Ramos (cell line): Measurements from ENCODE around the gene TMEM269.

Experiments
- in situ Hi-C: fragments of 300-500 bp; cut with MboI; formaldehyde crosslinking; loops from one replicate; pipeline ENCODE4 v1.14.3; 2022; ENCODE audit warnings: low sequenced_read_pairs; ENCODE audit not compliant: unreplicated experiment

The TMEM269 gene, protein sequence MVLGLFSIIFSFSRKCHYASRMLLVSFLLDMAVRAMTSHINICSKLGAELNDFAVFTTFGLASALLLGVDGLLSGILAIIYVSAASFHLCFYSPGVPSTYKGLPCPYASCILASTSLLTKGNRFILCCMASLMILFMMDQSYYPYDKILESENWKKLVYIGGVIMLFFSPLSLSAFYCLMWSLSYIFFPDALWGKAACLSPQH

DNA sequence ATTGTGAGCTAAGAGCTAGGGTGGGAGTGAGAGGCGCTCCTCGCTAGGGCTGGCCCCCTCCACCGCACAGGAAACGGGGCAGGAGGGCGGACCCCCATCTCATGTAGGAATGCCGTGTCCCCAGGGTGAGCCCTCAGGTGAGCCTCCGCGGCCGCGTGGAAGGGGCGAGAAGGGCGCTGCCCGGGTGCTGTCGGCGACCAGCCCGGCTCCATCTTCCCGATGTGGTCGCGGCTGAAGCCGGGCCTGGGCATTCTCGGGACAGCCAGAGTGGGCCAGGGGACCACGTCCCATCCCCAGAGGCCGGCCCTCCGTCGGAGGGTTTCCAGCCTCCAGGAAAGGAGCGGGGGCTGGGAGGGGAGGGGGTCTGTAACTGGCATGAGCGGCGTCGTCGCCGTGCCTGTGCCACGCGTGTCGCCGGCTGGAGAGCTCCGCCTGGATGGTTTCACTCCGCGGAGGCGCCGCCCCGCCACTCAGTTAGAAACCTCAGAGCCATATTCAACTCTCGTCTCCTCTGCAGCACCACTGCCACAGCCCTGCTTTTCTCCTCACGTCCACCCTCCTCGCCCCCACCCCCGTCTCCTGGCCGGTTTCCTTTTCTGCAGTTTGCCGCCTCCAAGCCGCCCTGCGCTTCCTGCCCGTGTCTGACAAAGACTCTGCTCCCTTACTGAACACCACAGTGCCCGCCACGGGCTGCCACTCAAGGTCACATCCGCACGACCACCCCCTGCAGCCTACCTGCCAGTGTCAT, at the start of gene TMEM269:
TMEM269 (plus strand) TSS at position 46 of the 748 bp plus-strand sequence. CDS start 4,903 bp downstream, outside the sequence.
- in situ Hi-C loops, result no loop called here

DNA sequence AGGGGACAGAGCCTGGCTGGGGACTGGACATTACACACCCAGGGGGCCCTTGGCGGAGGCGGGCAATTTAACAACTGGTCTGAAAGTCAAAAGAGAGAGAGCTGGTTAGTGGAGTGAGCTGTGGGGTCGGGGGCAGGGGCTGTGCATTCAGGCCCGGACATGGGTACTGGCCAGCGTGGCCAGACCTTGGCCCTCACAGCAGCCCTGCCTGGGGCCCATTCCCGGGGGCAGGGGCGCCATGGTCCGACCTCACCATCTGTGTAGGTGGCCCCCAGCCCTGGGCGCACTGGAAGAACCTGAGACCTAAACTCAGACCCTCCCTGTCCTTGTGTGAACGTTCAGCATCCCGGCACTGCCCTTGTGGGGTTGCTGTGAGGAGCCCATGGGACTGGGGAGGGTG, 49.7 kb upstream of the TMEM269 start:
- in situ Hi-C loops, result loop anchor here (10.0 to 25.0 kb wide), 2 partner anchors 148 to 390 kb away; no protein-coding TSS in a partner anchor

DNA sequence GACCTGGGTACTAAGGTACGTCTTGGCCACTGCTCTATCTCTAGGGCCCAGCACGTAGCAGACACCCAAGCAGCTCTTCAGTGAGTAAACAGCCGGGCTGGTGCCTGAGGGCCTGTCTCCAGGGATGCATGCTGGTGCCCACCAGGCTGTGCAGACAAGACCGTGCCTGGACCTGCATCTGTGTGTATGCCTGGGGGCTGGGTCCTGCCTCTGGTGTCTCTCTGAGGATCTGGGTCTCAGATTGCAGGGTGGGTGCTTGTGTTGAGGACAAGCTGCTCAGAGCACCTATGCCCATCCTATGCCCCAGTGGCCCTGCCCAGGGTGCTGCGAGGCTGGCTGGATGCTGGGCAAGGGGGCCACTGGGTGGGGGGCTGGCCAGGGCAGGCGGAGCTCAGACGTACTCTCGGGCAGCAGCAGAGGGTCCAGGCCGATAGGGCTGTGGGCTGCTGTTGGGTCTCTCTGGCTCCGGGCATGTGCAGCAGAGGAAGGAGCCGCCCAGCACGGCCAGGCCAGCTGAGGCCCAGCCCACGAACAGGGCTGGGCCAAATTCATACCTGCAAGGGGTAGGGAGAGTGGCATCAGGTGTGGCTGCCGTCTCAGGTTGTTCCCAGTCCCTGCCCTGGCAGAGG, 49.2 kb upstream of the TMEM269 start:
- in situ Hi-C loops, result loop anchor here (10.0 to 25.0 kb wide), 2 partner anchors 148 to 391 kb away; no protein-coding TSS in a partner anchor

DNA sequence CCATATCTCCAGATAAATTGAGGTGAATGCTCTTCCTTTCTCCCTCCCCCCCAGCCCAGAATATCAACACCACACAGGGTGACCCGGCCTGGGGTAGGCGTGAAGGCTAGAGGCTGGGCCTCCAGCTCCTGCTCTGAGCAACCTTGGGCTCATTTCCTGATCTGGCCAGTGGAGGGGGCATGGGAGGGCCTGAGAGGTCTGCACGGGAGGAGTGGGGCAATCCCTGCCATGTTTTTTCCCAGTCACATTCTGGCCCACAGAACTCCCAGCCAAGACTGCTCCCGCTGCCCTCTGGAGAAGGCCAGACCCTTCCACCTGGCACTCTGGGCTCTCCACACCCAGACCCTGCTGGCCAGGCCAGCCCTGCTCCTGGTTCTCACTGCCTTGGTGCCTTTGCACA, 48.6 kb upstream of the TMEM269 start:
- in situ Hi-C loops, result loop anchor here (10.0 to 25.0 kb wide), 2 partner anchors 149 to 391 kb away; no protein-coding TSS in a partner anchor

DNA sequence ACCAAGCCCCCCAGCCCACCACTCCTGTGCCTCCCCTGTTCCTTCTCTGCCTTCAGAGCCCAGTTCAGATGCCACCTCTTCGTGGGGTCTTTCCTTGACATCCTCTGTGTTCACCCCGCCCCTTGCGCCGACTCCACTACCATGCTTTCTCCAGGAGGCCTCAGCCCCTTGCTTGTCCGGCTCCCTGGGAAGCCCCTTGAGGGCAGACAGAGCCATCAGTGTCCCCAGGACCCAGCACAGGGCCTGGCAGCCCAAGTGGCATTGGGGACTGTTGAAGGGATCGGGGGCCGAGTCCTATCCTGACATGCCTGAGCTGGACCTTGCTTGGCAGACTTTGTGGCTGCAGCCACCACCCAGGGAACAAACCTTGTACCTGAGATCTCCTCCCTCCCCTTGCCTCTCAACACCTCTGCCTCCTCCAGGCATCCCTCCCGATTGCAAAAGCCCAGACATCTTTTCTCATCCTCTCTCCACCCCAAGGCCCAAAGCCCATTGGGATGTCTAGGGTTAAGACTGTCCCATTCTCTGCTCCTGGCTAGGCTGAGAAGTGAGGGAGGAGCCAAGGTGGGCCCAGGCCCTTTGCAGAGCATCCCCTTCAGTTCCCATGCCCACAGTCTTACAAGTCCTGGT, 48.1 kb upstream of the TMEM269 start:
- in situ Hi-C loops, result loop anchor here (10.0 to 25.0 kb wide), 2 partner anchors 149 to 392 kb away; no protein-coding TSS in a partner anchor

DNA sequence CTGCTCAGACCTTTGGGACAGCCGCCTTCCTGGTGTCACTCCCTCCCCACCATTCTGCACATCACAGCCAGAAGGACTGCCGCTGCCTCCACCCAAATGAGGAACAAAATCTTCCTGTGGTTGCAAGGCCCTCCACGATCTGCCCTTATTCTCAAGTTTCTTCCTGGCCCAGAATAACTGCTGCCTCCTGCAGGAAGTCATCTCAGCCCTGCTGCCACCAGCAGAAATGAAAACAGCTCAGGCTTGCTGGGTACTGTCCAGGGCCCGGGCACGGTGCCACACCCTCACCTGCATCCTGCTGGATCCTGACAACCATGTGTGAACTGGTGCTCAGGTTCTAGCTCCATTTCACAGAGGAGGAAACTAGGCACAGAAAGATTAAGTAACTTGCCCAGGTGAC, 47.5 kb upstream of the TMEM269 start:
- in situ Hi-C loops, result loop anchor here (10.0 to 25.0 kb wide), 2 partner anchors 150 to 392 kb away; no protein-coding TSS in a partner anchor

DNA sequence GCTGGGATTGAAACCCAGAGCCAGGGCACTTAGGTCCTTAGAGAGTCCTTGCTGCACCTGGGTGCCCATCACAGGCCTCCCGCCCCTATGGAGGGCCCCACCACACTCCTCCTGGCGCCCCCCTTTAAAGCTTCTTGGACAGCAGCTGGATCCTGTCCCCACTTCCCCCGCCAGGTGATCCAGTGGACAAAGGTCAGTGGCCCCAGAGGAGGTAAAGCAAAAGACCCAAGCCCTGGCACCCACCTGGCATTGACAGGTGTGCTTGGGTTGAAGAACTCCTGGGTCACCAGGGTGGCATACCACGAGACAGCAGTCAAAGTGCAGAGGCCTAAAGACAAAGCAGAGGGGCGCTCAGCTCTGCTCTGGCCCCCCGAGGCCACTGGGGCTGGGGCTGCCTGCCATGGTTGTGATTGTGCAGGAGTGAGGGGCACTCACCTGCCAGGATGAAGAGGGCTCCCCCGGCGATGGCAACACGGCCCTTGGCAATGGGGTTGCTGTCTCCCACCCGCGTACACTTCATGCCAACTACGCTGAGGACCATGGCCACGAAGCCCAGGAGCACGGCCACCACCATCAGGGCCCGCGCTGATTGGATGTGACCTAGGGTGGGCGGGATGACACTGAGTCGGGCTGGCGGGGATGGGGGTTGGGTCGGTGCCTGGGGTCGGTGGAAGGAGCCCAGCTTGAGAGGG, 46.7 kb upstream of the TMEM269 start:
- in situ Hi-C loops, result loop anchor here (10.0 to 25.0 kb wide), 2 partner anchors 151 to 393 kb away; no protein-coding TSS in a partner anchor

DNA sequence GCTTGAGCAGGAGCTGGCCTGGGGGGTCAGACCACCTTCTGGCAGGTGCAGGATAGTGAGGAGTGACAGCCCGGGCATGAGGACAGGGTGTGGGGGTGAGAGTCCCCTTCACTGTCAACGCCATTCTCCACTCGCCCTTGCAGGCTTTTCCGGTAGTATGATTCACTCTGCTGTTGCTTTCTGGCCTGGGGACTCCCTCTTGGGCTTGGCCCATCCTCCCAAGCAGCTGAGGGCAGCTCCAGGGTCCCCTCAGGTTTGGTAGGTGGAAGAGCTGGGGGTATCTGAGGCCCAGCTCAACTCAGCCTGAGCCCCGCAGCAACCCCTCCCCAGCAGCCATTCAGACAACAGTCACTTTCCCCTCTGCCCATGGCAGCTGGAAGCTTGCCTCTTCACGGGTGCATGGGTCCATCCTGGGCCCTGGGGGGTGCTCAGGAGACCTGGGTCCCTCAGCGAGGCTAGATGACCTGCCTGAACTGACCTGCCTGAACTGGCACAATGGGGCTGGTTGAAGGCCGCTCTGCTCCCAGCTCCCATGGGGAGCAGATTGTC, 46.0 kb upstream of the TMEM269 start:
- in situ Hi-C loops, result loop anchor here (10.0 to 25.0 kb wide), 2 partner anchors 151 to 394 kb away; no protein-coding TSS in a partner anchor

DNA sequence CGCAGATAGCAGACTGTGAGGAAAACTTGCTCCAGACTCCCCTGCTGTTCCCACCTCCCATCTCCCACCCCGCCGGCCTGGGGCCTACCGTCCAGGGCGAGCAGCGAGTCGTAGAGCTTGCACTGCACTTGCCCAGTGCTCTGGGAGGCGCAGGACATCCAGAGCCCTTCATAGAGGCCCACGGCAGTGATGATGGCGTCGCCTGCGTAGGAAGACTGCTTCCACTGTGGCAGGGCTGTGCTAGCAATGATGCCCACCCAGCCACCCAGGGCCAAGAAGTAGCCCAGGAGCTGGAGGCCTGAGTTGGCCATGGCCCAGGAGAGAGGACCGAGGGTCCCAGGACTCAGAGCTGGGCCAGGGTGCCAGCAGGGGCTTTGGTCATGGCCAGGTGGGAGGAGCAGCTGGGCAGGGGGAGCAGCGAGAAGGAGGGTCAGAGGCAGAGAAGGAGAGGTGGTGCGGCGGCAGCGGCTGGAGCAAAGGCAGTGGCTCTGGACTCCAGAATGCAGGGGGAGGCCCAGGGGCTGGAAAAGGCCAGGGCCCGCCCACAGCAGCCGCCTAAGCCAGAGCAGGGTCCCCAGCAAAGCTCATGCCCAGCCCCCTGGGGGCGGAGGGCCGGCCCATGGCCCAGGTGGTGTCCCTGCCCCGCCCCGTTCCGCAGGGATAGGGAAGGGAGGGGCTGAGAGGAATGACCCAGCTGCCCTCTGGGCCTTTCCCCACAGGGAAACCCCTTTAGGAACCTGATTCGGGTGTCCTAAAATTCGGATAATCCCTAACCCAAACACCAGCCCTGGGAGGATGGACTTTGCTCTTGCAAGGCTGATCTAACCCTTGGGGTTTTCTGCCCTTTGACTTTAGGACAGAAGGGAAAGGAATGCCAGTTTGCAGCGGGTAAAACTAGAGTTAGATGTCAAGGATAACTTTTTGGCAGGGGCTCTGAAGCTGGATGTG, 44.8 kb upstream of the TMEM269 start, which contains the start of gene CLDN19:
CLDN19 (minus strand) TSS at position 484 of the 948 bp plus-strand sequence; CDS start at position 311, 173 bp downstream.
- in situ Hi-C loops, result loop anchor here (10.0 to 25.0 kb wide), 3 partner anchors 153 to 595 kb away; no protein-coding TSS in a partner anchor

DNA sequence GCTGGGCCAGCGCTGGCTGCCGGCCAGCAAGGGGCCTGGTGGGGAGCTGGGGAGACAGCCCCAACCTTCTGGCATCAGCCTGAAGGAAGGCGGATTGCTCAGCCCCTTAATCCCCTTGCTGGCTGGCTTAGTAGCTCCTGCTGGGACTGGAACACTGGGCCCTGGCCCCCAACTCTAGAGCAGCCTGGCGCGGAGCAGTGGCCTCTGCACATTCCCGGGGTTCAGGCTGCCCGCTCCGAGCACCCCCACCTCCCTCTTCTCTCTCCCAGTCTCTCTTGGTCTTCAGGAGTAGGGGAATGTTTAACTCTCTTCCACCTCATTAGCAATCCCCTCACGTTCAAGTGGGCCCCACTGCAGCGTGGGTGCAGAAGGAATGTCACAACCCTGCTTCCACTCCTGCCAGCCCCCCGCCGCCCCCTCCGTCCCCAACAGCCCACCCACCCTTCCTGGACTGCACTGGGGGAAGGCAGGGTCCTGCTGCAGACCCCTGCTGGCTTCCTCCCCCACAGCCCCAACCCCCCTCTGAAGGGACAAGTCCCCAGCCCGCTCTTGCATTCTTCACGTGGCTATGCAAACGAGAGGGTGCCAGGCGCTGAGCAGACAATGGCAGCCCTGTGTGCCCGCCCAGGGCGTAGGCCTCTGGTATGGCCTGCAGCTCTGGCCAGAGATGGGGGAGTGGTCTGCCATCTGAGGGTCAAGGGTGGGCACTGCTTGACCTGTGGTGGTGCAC, 43.8 kb upstream of the TMEM269 start:
- in situ Hi-C loops, result loop anchor here (10.0 to 25.0 kb wide), 2 partner anchors 154 to 596 kb away; no protein-coding TSS in a partner anchor

DNA sequence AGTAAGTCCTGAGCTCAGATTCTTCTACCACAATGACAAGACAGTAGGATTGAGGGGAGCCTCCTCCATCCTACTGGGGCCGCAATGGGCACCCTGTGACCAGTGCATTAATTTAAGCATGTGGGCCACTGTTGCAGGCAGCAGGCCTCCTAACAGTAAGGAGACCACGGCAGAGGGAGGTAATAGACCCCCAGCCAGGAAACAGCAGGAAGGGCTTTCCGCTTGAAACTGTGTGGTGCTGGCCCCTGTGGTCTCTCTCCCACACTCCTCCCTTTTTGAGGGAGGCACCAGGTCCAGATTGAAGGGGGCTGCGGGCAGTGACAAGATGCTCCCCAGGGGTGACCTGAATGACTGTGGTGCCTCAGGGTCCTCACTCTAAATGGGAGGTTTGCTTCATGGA, 43.1 kb upstream of the TMEM269 start:
- in situ Hi-C loops, result loop anchor here (10.0 to 25.0 kb wide), 2 partner anchors 154 to 597 kb away; no protein-coding TSS in a partner anchor

DNA sequence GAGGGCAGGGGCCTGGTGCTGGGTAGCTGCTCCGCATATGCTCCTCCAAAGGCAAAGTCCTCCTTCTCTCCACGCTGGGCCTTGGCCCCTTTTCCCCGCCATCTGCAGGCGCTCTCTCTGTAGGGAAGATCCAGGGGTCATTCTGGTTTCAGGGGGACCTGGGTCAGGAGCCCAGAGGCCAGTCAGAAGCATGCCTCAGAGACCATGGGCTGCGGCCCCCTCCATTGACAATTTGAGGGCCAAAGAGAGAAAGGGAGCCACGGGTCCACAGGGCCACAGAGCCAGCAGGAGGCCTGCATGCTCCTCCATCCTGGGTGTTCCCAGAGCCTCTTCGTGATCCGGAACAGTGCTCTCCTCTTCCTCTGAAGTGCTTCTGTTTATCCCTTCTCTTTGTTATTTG, 42.6 kb upstream of the TMEM269 start:
- in situ Hi-C loops, result loop anchor here (10.0 to 25.0 kb wide), 2 partner anchors 155 to 597 kb away; no protein-coding TSS in a partner anchor

DNA sequence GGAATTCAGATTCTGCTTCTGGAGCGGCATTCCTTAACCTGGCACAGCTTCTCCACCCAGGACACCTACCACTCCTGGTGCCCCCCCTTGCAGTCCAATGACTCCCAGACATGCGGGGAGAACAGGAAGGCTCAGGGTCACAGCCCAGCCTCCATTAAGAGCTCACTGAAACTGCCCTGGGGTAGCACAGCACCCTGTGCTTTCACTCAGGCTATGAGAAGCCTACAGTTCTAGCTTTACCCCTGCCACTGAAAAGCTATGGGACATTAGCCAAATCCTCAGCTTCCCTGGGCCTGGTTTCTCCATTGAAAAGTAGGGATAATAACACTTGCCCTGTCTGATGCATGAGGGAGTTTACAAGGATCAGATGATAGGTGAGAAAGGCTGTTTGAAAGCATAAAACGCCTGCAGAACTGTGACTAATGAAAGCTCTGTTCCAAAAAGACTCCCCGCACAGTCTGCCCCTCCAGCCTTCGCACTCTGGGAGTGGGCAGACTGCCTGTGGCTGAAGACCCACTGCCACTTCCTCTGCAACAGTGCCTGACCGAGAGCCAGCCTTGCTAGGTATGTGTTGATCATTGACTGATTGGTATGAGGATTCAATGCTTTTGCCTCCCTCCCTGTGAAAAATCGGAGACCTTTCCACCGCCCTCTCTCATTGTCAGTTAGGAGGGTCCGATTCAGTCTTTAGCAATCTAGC, 42.0 kb upstream of the TMEM269 start:
- in situ Hi-C loops, result loop anchor here (10.0 to 25.0 kb wide), 2 partner anchors 155 to 598 kb away; no protein-coding TSS in a partner anchor

DNA sequence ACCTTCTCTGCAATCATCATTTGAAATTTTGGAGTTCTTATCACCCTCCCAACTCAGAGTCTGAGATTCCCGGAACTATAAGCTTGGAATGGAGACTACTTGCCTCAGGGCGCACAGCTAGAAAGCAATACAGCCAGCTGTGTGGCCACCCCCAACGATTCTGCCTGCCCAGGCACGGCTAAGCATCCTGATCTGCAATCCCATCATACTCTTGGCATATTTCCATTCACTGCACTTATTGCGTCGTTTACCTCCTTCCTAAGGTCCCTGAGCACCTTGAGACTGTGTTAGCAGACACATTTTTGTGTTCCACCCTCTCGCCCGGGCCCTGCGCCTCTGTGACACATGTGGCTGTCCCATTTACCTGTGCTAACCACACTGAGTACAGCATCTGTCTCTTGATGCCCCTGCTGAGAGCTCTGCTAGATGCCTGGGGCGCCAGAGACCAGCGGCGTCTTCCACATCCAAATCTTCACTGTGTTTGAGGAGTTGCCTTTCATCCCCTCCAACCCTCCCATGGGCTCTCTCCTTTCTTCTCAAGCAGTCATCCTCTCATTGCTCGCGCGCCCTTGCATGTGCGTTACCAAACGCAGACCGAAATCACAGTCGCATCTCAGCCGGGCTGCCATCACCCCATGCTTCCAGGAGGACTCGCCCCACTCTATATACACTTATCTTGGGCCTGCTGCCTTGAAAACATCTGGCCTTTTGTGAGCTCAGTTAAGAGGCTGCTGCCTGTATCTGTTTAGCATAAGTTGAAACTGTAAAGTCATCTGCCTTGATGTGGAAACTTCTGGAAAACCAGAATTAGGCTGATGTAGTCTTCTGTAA, 41.3 kb upstream of the TMEM269 start:
- in situ Hi-C loops, result loop anchor here (10.0 to 25.0 kb wide), 2 partner anchors 156 to 599 kb away; no protein-coding TSS in a partner anchor

DNA sequence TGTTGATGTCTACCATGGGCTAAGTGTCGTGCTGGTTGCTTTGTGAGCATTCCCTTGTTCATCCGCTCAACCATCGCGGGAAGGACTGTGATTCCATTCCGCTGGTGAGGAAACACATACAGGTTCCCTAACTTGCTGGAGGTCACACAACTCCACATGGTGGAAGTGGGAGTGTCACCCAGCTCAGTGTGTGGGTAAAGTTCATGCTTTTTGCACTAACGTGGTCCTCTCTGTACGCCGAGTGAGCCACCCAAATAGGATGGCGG, 40.7 kb upstream of the TMEM269 start:
- in situ Hi-C loops, result loop anchor here (10.0 to 25.0 kb wide), 2 partner anchors 157 to 599 kb away; no protein-coding TSS in a partner anchor

DNA sequence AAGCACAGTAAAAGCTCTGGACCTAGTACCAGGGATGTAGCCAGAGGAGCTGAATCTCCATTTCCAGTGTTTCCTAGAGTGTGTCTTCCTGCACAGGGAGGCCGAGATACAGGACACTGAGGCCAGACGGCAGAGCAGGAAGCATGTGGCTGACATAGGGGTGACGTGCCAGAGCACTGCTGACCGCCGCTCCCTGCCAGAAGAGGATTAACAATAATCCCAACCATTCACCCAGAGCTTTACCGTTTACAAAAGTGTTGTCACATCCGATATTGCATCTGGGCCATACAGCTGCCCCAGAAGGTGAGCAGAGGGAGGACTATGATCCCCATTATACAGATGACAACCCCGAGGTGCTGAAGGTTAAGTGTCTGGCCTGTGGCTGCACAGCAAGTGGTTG, 38.9 kb upstream of the TMEM269 start:
- in situ Hi-C loops, result loop anchor here (10.0 to 25.0 kb wide), 2 partner anchors 159 to 601 kb away; no protein-coding TSS in a partner anchor
